T-cell (primary cell): ENCODE results near the gene GXYLT2. TPM values are rescaled to one million over a fixed set of nuclear protein-coding genes. Genes with fewer than 3 reads are reported as not detected.

ENCODE experiments used
- ATAC-seq, 4 experiments: fragments of 200-7000 bp in 3 of 4; fragments of 150-1000 bp in 1 of 4; cut with Tn5 transposase; replicated peaks in 1 of 4; 1 replicate in 3 of 4; 2 replicates in 1 of 4; pipeline ENCODE4 v1.10.0; 2021; ENCODE audit warnings: moderate library complexity in 3 of 4, mild to moderate bottlenecking in 2 of 4, moderate number of reproducible peaks in 1 of 4
- CTCF ChIA-PET, 2 donors: fragments of 300-600 bp; sonication (Branson Sonifier 250); formaldehyde crosslinking; loops; one replicate each; lab custom pipeline; 2022; ENCODE audit warnings: antibody characterized with exemption in 2 of 2; lab: Charles Lee
- POLR2A ChIA-PET, 2 donors: fragments of 300-600 bp; sonication (Branson Sonifier 250); formaldehyde crosslinking; loops; one replicate each; lab custom pipeline; 2022; ENCODE audit warnings: antibody characterized with exemption in 2 of 2; lab: Charles Lee
- DNase-seq, 35 experiments: peaks; one replicate each; pipeline versions ENCODE4 v3.0.0 to v3.0.0-alpha.2; 2013 to 2023
- H3K27ac ChIP-seq: one replicate; pipeline ENCODE4 v1.5.1; 2013; ENCODE audit warnings: low read length
- H3K27me3 ChIP-seq, 2 experiments: replicated peaks in 1 of 2; 1 replicate in 1 of 2; 2 replicates in 1 of 2; pipeline versions ENCODE4 v1.6.1 to v1.7.0; 2013; ENCODE audit warnings: low read length in 1 of 2, mixed read lengths in 1 of 2; ENCODE audit not compliant: control insufficient read depth in 2 of 2, insufficient read depth in 2 of 2; ENCODE audit errors: extremely low read depth in 1 of 2
- H3K36me3 ChIP-seq, 2 donors: 1 replicate in 1 of 2; 2 replicates in 1 of 2; pipeline versions ENCODE4 v1.6.1 to v1.7.0; 2013; ENCODE audit warnings: low read length in 1 of 2; ENCODE audit not compliant: control insufficient read depth in 2 of 2, insufficient read depth in 1 of 2; ENCODE audit errors: extremely low read depth in 1 of 2
- H3K4me1 ChIP-seq, 2 experiments: 1 replicate in 1 of 2; 2 replicates in 1 of 2; pipeline versions ENCODE4 v1.6.1 to v1.7.0; 2013; ENCODE audit warnings: low read length in 2 of 2, mixed read lengths in 1 of 2; ENCODE audit not compliant: insufficient read depth in 2 of 2, control insufficient read depth in 1 of 2; ENCODE audit errors: extremely low read depth in 1 of 2
- H3K4me3 ChIP-seq, 2 donors: 1 replicate in 1 of 2; 2 replicates in 1 of 2; pipeline versions ENCODE4 v1.5.1 to v1.7.0; 2013; ENCODE audit warnings: mild to moderate bottlenecking in 2 of 2, low read length in 1 of 2, moderate library complexity in 1 of 2; ENCODE audit not compliant: control insufficient read depth in 1 of 2; ENCODE audit errors: extremely low read depth in 1 of 2
- H3K9me3 ChIP-seq: 2 replicates; pipeline ENCODE4 v1.7.0; 2013
- H3K27ac Mint-ChIP-seq, 2 donors: one replicate each; pipeline ENCODE4 v1.8.0; 2020 to 2021; ENCODE audit warnings: mild to moderate bottlenecking in 2 of 2, mixed read lengths in 2 of 2
- H3K27me3 Mint-ChIP-seq, 2 donors: one replicate each; pipeline ENCODE4 v1.8.0; 2021 to 2022; ENCODE audit warnings: mixed read lengths in 2 of 2
- H3K36me3 Mint-ChIP-seq: one replicate; pipeline ENCODE4 v1.8.0; 2021; ENCODE audit warnings: mixed read lengths
- H3K4me1 Mint-ChIP-seq, 3 donors: one replicate each; pipeline ENCODE4 v1.8.0; 2020 to 2022; ENCODE audit warnings: mixed read lengths in 3 of 3, mild to moderate bottlenecking in 1 of 3
- H3K4me3 Mint-ChIP-seq, 3 donors: one replicate each; pipeline ENCODE4 v1.8.0; 2020 to 2022; ENCODE audit warnings: mild to moderate bottlenecking in 3 of 3, mixed read lengths in 3 of 3, moderate library complexity in 3 of 3
- H3K9me3 Mint-ChIP-seq, 3 donors: one replicate each; pipeline ENCODE4 v1.8.0; 2020 to 2022; ENCODE audit warnings: mixed read lengths in 3 of 3
- WGBS: methylation state at CpG from one replicate; pipeline ENCODE4 v1.1.5; 2013; ENCODE audit warnings: missing lambda C conversion rate; ENCODE audit not compliant: insufficient coverage; 5-methylcytosine and 5-hydroxymethylcytosine counted together
- total RNA-seq, 35 experiments: library from RNA in 6 of 35; stranded (reverse) in 6 of 35; fragments of 120-200 nt in 1 of 35; gene quantifications; one replicate each; pipeline versions ENCODE4 v1.2.1 to v1.2.4 and lab custom pipeline; 2013 to 2026

The GXYLT2 gene
- total RNA-seq = under 1 TPM in 2 of 5 donors, not detected in 3; 0.09 to 0.19 TPM
- total RNA-seq (2013) = 0.06 TPM
- 0 to 0.19 (median 0) reads per million in 29 experiments for total RNA-seq (lab: John Stamatoyannopoulos, UW)

GRCh38 chr3:72887705-72888545, at the start of gene GXYLT2:
TSS of gene GXYLT2 (plus strand) at chr3:72888046. CDS start at chr3:72888234, 188 bp downstream.
- peaks cover 12 to 21% (median 12%) of the 10 kb centered on the region in 3 donors for H3K4me1 Mint-ChIP-seq
- H3K27ac Mint-ChIP-seq = peak within 1 kb of the TSS in 1 of 2 donors; percentile 1
- WGBS = under 1% methylated on average over 92 of the region's 96 CpGs
- Histone ChIP-seq H3K27me3 (peaks cover 0 to 24% of the 10 kb centered on the region in 2 experiments), H3K4me3 (peak within 1 kb of the TSS in 1 of 2 donors; percentile 74), H3K4me1 (peaks cover 5 to 7% of the 10 kb centered on the region in 2 experiments), H3K27ac (no peak within 1 kb of the TSS), H3K9me3 (no peaks in the 10 kb centered on the region), H3K36me3 (no peaks in the 10 kb centered on the region)
- no peaks in the 10 kb centered on the region for H3K36me3 Mint-ChIP-seq
- ChIA-PET CTCF (interaction anchor here in 1 of 2 donors (0.7 to 1.4 kb wide), 2 partner anchors 37 to 485 kb away, joined by 4 to 7 read pairs; no protein-coding TSS in a partner anchor), POLR2A (interaction anchor here in 1 of 2 donors (0.6 kb wide), 1 partner anchor 415 kb away, joined by 4 read pairs; no protein-coding TSS in a partner anchor)
- peak; percentile 80 to 86 (median 83) for ATAC-seq
- H3K27me3 Mint-ChIP-seq = peaks cover 64 to 79% of the 10 kb centered on the region in 2 donors
- H3K9me3 Mint-ChIP-seq = peaks cover under 1 to 8% (median 5%) of the 10 kb centered on the region in 3 donors
- H3K4me3 Mint-ChIP-seq = peak within 1 kb of the TSS; percentile 65 to 81 (median 75)
- peak in 21 of 35 experiments; percentile 1 to 34 (median 14) for DNase-seq

- peaks cover 5 to 57% of the 10 kb centered on the region in 2 donors for H3K36me3 ChIP-seq
- H3K27ac ChIP-seq = no peak overlapping the region
- 100% methylated on average over 2 of the region's 3 CpGs for WGBS
- H3K9me3 ChIP-seq = no peaks in the 10 kb centered on the region
- no peaks in the 10 kb centered on the region for H3K27me3 ChIP-seq
- no peak for ATAC-seq
- Mint-ChIP-seq H3K27me3 (no peaks in the 10 kb centered on the region), H3K4me3 (no peak overlapping the region), H3K36me3 (peaks cover 49% of the 10 kb centered on the region), H3K4me1 (peaks cover 5 to 11% (median 5%) of the 10 kb centered on the region in 3 donors), H3K9me3 (no peaks in the 10 kb centered on the region), H3K27ac (no peak overlapping the region)
- DNase-seq = no peak
- ChIA-PET CTCF (no interaction called here), POLR2A (no interaction called here)
- no peaks in the 10 kb centered on the region for H3K4me1 ChIP-seq
- no peak overlapping the region for H3K4me3 ChIP-seq
Measured at GRCh38 chr3:72839057-72839456, 48.8 kb upstream of the GXYLT2 start.

GRCh38 chr3:72844436-72844993, 43.3 kb upstream of the GXYLT2 start:
- no peaks in the 10 kb centered on the region for H3K9me3 Mint-ChIP-seq
- DNase-seq = no peak
- H3K27me3 Mint-ChIP-seq = no peaks in the 10 kb centered on the region
- peaks cover 5 to 20% of the 10 kb centered on the region in 2 donors for H3K36me3 ChIP-seq
- no peak overlapping the region for H3K4me3 ChIP-seq
- no peak overlapping the region for H3K4me3 Mint-ChIP-seq
- no peak overlapping the region for H3K27ac Mint-ChIP-seq
- ChIA-PET CTCF (no interaction called here), POLR2A (no interaction called here)
- no peaks in the 10 kb centered on the region for H3K9me3 ChIP-seq
- peaks cover 25% of the 10 kb centered on the region for H3K36me3 Mint-ChIP-seq
- WGBS = no CpG with 5 or more reads among the region's 1 CpG
- no peak overlapping the region for H3K27ac ChIP-seq
- peaks cover 50 to 55% (median 53%) of the 10 kb centered on the region in 3 donors for H3K4me1 Mint-ChIP-seq
- no peak for ATAC-seq
- no peaks in the 10 kb centered on the region for H3K27me3 ChIP-seq
- peaks cover 17 to 19% of the 10 kb centered on the region in 2 experiments for H3K4me1 ChIP-seq

GRCh38 chr3:72846166-72846565, 41.7 kb upstream of the GXYLT2 start:
- H3K4me1 Mint-ChIP-seq = peaks cover 50 to 57% (median 54%) of the 10 kb centered on the region in 3 donors
- peaks cover 17 to 19% of the 10 kb centered on the region in 2 experiments for H3K4me1 ChIP-seq
- H3K27ac ChIP-seq = no peak overlapping the region
- no peaks in the 10 kb centered on the region for H3K9me3 ChIP-seq
- H3K27ac Mint-ChIP-seq = no peak overlapping the region
- peaks cover 5 to 8% of the 10 kb centered on the region in 2 donors for H3K36me3 ChIP-seq
- H3K9me3 Mint-ChIP-seq = no peaks in the 10 kb centered on the region
- H3K4me3 ChIP-seq = no peak overlapping the region
- H3K27me3 ChIP-seq = no peaks in the 10 kb centered on the region
- DNase-seq (no peak), ATAC-seq (no peak)
- H3K27me3 Mint-ChIP-seq = no peaks in the 10 kb centered on the region
- WGBS = no CpG with 5 or more reads among the region's 10 CpGs
- peaks cover 18% of the 10 kb centered on the region for H3K36me3 Mint-ChIP-seq
- POLR2A ChIA-PET = interaction anchor here (0.6 to 0.7 kb wide), 3 partner anchors 11 to 1843 kb away, joined by 3 to 14 read pairs (median 6); no protein-coding TSS in a partner anchor
- H3K4me3 Mint-ChIP-seq = peak overlapping the region; percentile 93 to 97 (median 95)
- CTCF ChIA-PET = interaction anchor here (0.5 to 0.7 kb wide), 4 partner anchors 245 to 1535 kb away, joined by 3 to 4 read pairs (median 4); no protein-coding TSS in a partner anchor

GRCh38 chr3:72847282-72847681, 40.6 kb upstream of the GXYLT2 start:
- Histone ChIP-seq H3K4me1 (peaks cover 17 to 19% of the 10 kb centered on the region in 2 experiments), H3K9me3 (no peaks in the 10 kb centered on the region), H3K36me3 (no peaks in the 10 kb centered on the region), H3K4me3 (peak overlapping the region; percentile 92 to 98), H3K27ac (no peak overlapping the region), H3K27me3 (no peaks in the 10 kb centered on the region)
- POLR2A ChIA-PET = no interaction called here
- H3K27ac Mint-ChIP-seq = peak overlapping the region; percentile 86 to 87
- CTCF ChIA-PET = interaction anchor here (1.7 to 2.6 kb wide), 2 partner anchors 209 to 239 kb away, joined by 7 to 11 read pairs; no protein-coding TSS in a partner anchor
- H3K27me3 Mint-ChIP-seq = no peaks in the 10 kb centered on the region
- ATAC-seq = no peak
- no CpG with 5 or more reads among the region's 6 CpGs for WGBS
- peaks cover 8% of the 10 kb centered on the region for H3K36me3 Mint-ChIP-seq
- peaks cover 52 to 57% (median 54%) of the 10 kb centered on the region in 3 donors for H3K4me1 Mint-ChIP-seq
- H3K9me3 Mint-ChIP-seq = no peaks in the 10 kb centered on the region
- H3K4me3 Mint-ChIP-seq = peak overlapping the region; percentile 93 to 97 (median 95)
- peak in 1 of 35 experiments; percentile 6 for DNase-seq
